Body of pancreas (tissue), 4 donors: ENCODE results near the gene FKRP. TPM values are rescaled to one million over a fixed set of nuclear protein-coding genes. Genes with fewer than 3 reads are reported as not detected.

Experiments
- ATAC-seq: fragments of 150-250 bp; one replicate; pipeline ENCODE4 v1.9.1; 2016
- DNase-seq, 4 donors: peaks; one replicate each; pipeline ENCODE4 v3.0.0-alpha.2; 2019
- H3K27ac ChIP-seq, 4 donors: fragments of 200-600 bp; sonication (generic); 1 replicate in 3 of 4; 2 replicates in 1 of 4; pipeline versions ENCODE4 v1.5.1 to v1.6.1; 2016 to 2019; ENCODE audit warnings: mild to moderate bottlenecking in 1 of 4, mixed read lengths in 1 of 4, moderate library complexity in 1 of 4
- H3K27me3 ChIP-seq, 2 donors: fragments of 200-600 bp; sonication (generic); one replicate each; pipeline ENCODE4 v1.6.0; 2016; ENCODE audit warnings: mild to moderate bottlenecking in 1 of 2
- H3K36me3 ChIP-seq, 2 donors: fragments of 200-600 bp; sonication (generic); replicated peaks in 1 of 2; 2 replicates each; pipeline ENCODE4 v1.5.1; 2016; ENCODE audit warnings: low read depth in 2 of 2; ENCODE audit not compliant: insufficient read depth in 1 of 2
- H3K4me1 ChIP-seq: fragments of 200-600 bp; sonication (generic); one replicate; pipeline ENCODE4 v1.6.0; 2016
- H3K4me3 ChIP-seq, 2 donors: fragments of 200-600 bp; sonication (generic); 1 replicate in 1 of 2; 2 replicates in 1 of 2; pipeline ENCODE4 v1.5.1; 2016 to 2019
- H3K9me3 ChIP-seq, 3 donors: fragments of 200-600 bp; sonication (generic); 1 replicate in 2 of 3; 2 replicates in 1 of 3; pipeline ENCODE4 v1.5.1; 2016
- POLR2A ChIP-seq, 3 donors: fragments of 450-650 bp; IDR thresholded peaks; one replicate each; pipeline ENCODE4 v1.6.1; 2016; ENCODE audit warnings: antibody characterized with exemption in 3 of 3, mild to moderate bottlenecking in 2 of 3
- WGBS, 2 donors: methylation state at CpG; one replicate each; pipeline ENCODE4 v1.1.5; 2017; 5-methylcytosine and 5-hydroxymethylcytosine counted together
- intact Hi-C: fragments of 100-400 bp; cut with DNase I; formaldehyde crosslinking; loops from one replicate; pipeline ENCODE4 v1.15.1; 2023
- total RNA-seq, 2 donors: library from RNA; depleted of rRNA; stranded (reverse); fragments of >200 nt; gene quantifications; one replicate each; pipeline ENCODE4 v1.1.0, GENCODE V29; 2016
- TF ChIP-seq, protein P1 (sequence below), 7 experiments: fragments of 450-650 bp in 4 of 7; fragments of 200-600 bp in 3 of 7; sonication (generic) in 3 of 7; IDR thresholded peaks; one replicate each; pipeline ENCODE4 v1.5.1; 2016 to 2019; ENCODE audit warnings: antibody characterized with exemption in 7 of 7

Gene FKRP
- total RNA-seq, 2 donors from 2014 or later: 8.8 to 13.2 TPM

GRCh38 chr19:46727757-46728156, 18.1 kb upstream of the FKRP start:
- Histone ChIP-seq H3K27me3 (no peaks in the 10 kb centered on the region), H3K9me3 (no peaks in the 10 kb centered on the region), H3K4me1 (no peaks in the 10 kb centered on the region), H3K4me3 (no peak overlapping the region), H3K36me3 (peaks cover 8 to 41% of the 10 kb centered on the region in 2 donors), H3K27ac (no peak overlapping the region)
- ATAC-seq (no peak), DNase-seq (no peak)
- intact Hi-C loops: no loop called here
- TF ChIP-seq POLR2A (IDR thresholded peaks at IDR 0.05): no peak
- TF ChIP-seq, protein P1, sequence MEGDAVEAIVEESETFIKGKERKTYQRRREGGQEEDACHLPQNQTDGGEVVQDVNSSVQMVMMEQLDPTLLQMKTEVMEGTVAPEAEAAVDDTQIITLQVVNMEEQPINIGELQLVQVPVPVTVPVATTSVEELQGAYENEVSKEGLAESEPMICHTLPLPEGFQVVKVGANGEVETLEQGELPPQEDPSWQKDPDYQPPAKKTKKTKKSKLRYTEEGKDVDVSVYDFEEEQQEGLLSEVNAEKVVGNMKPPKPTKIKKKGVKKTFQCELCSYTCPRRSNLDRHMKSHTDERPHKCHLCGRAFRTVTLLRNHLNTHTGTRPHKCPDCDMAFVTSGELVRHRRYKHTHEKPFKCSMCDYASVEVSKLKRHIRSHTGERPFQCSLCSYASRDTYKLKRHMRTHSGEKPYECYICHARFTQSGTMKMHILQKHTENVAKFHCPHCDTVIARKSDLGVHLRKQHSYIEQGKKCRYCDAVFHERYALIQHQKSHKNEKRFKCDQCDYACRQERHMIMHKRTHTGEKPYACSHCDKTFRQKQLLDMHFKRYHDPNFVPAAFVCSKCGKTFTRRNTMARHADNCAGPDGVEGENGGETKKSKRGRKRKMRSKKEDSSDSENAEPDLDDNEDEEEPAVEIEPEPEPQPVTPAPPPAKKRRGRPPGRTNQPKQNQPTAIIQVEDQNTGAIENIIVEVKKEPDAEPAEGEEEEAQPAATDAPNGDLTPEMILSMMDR (IDR thresholded peaks at IDR 0.05): no peak
- WGBS, 2 donors: 73 to 81% methylated on average over 3 to 10 of the region's 11 CpGs

- no peaks in the 10 kb centered on the region for H3K4me1 ChIP-seq
- ATAC-seq (peak; percentile 12), DNase-seq (no peak)
- no peak for TF ChIP-seq POLR2A (IDR thresholded peaks at IDR 0.05)
- TF ChIP-seq, protein P1 (IDR thresholded peaks at IDR 0.05): no peak
- H3K4me3 ChIP-seq: no peak overlapping the region
- intact Hi-C loops: no loop called here
- no peaks in the 10 kb centered on the region for H3K27me3 ChIP-seq
- H3K9me3 ChIP-seq: no peaks in the 10 kb centered on the region
- peaks cover 5 to 39% of the 10 kb centered on the region in 2 donors for H3K36me3 ChIP-seq
- H3K27ac ChIP-seq: no peak overlapping the region
- WGBS, 2 donors: 75 to 100% methylated on average over 1 to 13 of the region's 14 CpGs
Measured at GRCh38 chr19:46728208-46728607, 17.6 kb upstream of the FKRP start.

- Histone ChIP-seq H3K9me3 (no peaks in the 10 kb centered on the region), H3K27ac (no peak overlapping the region), H3K36me3 (peaks cover 5 to 39% of the 10 kb centered on the region in 2 donors), H3K27me3 (no peaks in the 10 kb centered on the region), H3K4me1 (no peaks in the 10 kb centered on the region), H3K4me3 (no peak overlapping the region)
- ATAC-seq: peak; percentile 62
- DNase-seq: peak; percentile 73 to 80 (median 74)
- 47 to 59% methylated on average over 11 to 20 of the region's 20 CpGs for WGBS, 2 donors
- intact Hi-C loops: no loop called here
- no peak for TF ChIP-seq POLR2A (IDR thresholded peaks at IDR 0.05)
- TF ChIP-seq, protein P1 (IDR thresholded peaks at IDR 0.05): peak; percentile 76 to 88 (median 83)
Measured at GRCh38 chr19:46728693-46729339, 17.0 kb upstream of the FKRP start.

DNA sequence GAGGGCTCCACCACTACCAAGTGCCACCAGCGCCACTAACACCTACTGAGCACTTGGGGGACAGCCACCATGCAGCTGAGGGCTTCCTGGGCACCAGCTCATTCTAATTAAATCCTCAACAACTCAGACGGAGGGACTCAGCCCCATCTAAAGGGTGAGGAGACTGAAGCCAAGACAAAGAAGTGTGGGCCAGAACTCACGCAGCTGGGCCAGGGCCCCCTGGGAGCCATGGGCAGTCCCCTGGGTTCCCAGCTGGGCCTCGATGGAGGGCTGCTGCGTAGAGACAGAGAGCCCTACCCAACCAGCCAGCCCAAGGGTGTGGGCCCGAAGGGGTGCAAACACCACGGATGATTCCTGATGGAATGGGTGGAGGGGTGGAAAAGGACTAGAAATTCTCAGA, 16.2 kb upstream of the FKRP start:
- Histone ChIP-seq H3K27me3 (no peaks in the 10 kb centered on the region), H3K27ac (no peak overlapping the region), H3K4me3 (no peak overlapping the region), H3K4me1 (no peaks in the 10 kb centered on the region), H3K9me3 (no peaks in the 10 kb centered on the region), H3K36me3 (peaks cover 5 to 36% of the 10 kb centered on the region in 2 donors)
- TF ChIP-seq, protein P1 (IDR thresholded peaks at IDR 0.05): no peak
- no peak for TF ChIP-seq POLR2A (IDR thresholded peaks at IDR 0.05)
- ATAC-seq (no peak), DNase-seq (no peak)
- 89 to 93% methylated on average over 7 of the region's 7 CpGs for WGBS, 2 donors
- intact Hi-C loops: no loop called here

DNA sequence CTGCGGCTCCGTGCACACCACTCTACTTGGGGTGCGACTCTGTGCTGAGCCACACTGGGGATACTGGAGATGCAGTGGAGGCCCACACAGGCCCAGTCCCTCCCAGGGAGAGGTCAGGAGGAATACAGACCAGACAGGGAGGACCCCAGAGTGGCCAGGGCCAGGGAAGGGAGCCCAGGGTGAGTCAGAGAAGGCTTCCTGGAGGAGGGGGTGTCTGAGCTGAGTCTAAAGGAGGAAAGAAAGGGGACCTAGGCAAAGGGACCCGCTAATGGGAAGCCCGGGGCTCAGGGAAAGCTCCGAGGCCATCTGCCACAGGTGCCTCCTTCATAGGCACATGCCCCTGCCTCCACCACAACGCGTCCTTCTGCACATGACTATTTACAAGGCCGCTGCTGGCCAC, 15.7 kb upstream of the FKRP start:
- H3K36me3 ChIP-seq: peaks cover 5 to 32% of the 10 kb centered on the region in 2 donors
- DNase-seq (no peak), ATAC-seq (no peak)
- H3K27ac ChIP-seq: no peak overlapping the region
- H3K27me3 ChIP-seq: no peaks in the 10 kb centered on the region
- intact Hi-C loops: no loop called here
- TF ChIP-seq, protein P1 (IDR thresholded peaks at IDR 0.05): no peak
- TF ChIP-seq POLR2A (IDR thresholded peaks at IDR 0.05): no peak
- no peaks in the 10 kb centered on the region for H3K9me3 ChIP-seq
- 80 to 92% methylated on average over 8 to 9 of the region's 9 CpGs for WGBS, 2 donors
- no peak overlapping the region for H3K4me3 ChIP-seq
- no peaks in the 10 kb centered on the region for H3K4me1 ChIP-seq
